GM04504 (cell line): Measurements from ENCODE around the gene SNX17.
"Not testable (repeated sequence)": the region's sequence is repeated elsewhere in the genome, so short reads cannot be mapped to it uniquely, and the experiment has no call there.

Experiments
- DNase-seq: peaks from one replicate; pipeline ENCODE4 v3.0.0-alpha.2; 2012; ENCODE audit warnings: low read depth

The SNX17 gene

GRCh38 chr2:27370026-27370815, at the start of gene SNX17, which contains the start of gene EIF2B4:
TSS of gene SNX17 (plus strand) at chr2:27370616. CDS start at chr2:27370744, 128 bp downstream.
TSS of gene EIF2B4 (minus strand) at chr2:27370338. CDS start at chr2:27370314, 24 bp downstream.
- peak; percentile 99 for DNase-seq

GRCh38 chr2:27320958-27321543, 49.4 kb upstream of the SNX17 start:
- peak; percentile 99 for DNase-seq

GRCh38 chr2:27322301-27322765, 48.1 kb upstream of the SNX17 start:
- no peak for DNase-seq

GRCh38 chr2:27322766-27323595, 47.4 kb upstream of the SNX17 start, which contains the start of gene MPV17:
TSS of gene MPV17 (minus strand) at chr2:27323097. CDS start at chr2:27322517, 580 bp downstream.
- DNase-seq, result peak; percentile 78

GRCh38 chr2:27323596-27324285, 46.7 kb upstream of the SNX17 start:
- DNase-seq, result no peak

- DNase-seq, result no peak
Measured at GRCh38 chr2:27324720-27325119, 45.7 kb upstream of the SNX17 start.

- DNase-seq, result no peak
Measured at GRCh38 chr2:27335311-27335710, 35.1 kb upstream of the SNX17 start.

- no peak for DNase-seq
Measured at GRCh38 chr2:27336173-27336572, 34.2 kb upstream of the SNX17 start.

GRCh38 chr2:27347641-27348040, 22.8 kb upstream of the SNX17 start:
- no peak for DNase-seq

GRCh38 chr2:27350106-27350693, 20.2 kb upstream of the SNX17 start:
- no peak for DNase-seq

- no peak for DNase-seq
Measured at GRCh38 chr2:27351802-27352598, 18.4 kb upstream of the SNX17 start.

- not testable (repeated sequence) for DNase-seq
Measured at GRCh38 chr2:27353386-27353761, 17.0 kb upstream of the SNX17 start.

- no peak for DNase-seq
Measured at GRCh38 chr2:27353762-27354596, 16.4 kb upstream of the SNX17 start.

GRCh38 chr2:27354597-27354927, 15.9 kb upstream of the SNX17 start:
- DNase-seq, result no peak

- peak; percentile 26 for DNase-seq
Measured at GRCh38 chr2:27356056-27356381, 14.4 kb upstream of the SNX17 start.

GRCh38 chr2:27356382-27357181, 13.8 kb upstream of the SNX17 start, which contains the start of gene GTF3C2:
TSS of gene GTF3C2 (minus strand) at chr2:27356764. CDS start at chr2:27343554, 13,210 bp downstream.
- DNase-seq, result peak; percentile 94

- DNase-seq, result no peak
Measured at GRCh38 chr2:27362678-27363420, 7.6 kb upstream of the SNX17 start.

GRCh38 chr2:27363933-27364332, 6.5 kb upstream of the SNX17 start:
- DNase-seq, result no peak
